Osteocyte (in vitro differentiated cells): Measurements from ENCODE around the gene F10. TPM values are rescaled to one million over a fixed set of nuclear protein-coding genes. Genes with fewer than 3 reads are reported as not detected.

Experiments
- DNase-seq: peaks from one replicate; pipeline ENCODE4 v3.0.0; 2021; ENCODE audit warnings: mixed read lengths; ENCODE audit not compliant: unreplicated experiment; ENCODE audit errors: extremely low spot score
- H3K27ac Mint-ChIP-seq: one replicate; pipeline ENCODE4 v1.8.0; 2021; ENCODE audit warnings: mild to moderate bottlenecking, mixed read lengths; ENCODE audit not compliant: unreplicated experiment
- H3K27me3 Mint-ChIP-seq: one replicate; pipeline ENCODE4 v1.8.0; 2021; ENCODE audit warnings: mixed read lengths; ENCODE audit not compliant: unreplicated experiment
- H3K36me3 Mint-ChIP-seq: one replicate; pipeline ENCODE4 v1.8.0; 2021; ENCODE audit warnings: mixed read lengths; ENCODE audit not compliant: unreplicated experiment
- H3K4me1 Mint-ChIP-seq: one replicate; pipeline ENCODE4 v1.8.0; 2021; ENCODE audit warnings: mixed read lengths; ENCODE audit not compliant: unreplicated experiment
- H3K4me3 Mint-ChIP-seq: one replicate; pipeline ENCODE4 v1.8.0; 2021; ENCODE audit warnings: mild to moderate bottlenecking, moderate library complexity, mixed read lengths; ENCODE audit not compliant: unreplicated experiment
- H3K9me3 Mint-ChIP-seq: one replicate; pipeline ENCODE4 v1.8.0; 2021; ENCODE audit warnings: mixed read lengths; ENCODE audit not compliant: unreplicated experiment
- total RNA-seq: library from RNA; stranded (reverse); gene quantifications from 2 replicates; pipeline ENCODE4 v1.2.1, GENCODE V29; 2021
- TF ChIP-seq, protein P1 (sequence below): fragments of 200-600 bp; sonication (generic); IDR thresholded peaks from 2 replicates; pipeline ENCODE4 v1.5.0; 2021; ENCODE audit warnings: antibody characterized with exemption, mild to moderate bottlenecking, moderate library complexity

F10 gene
- total RNA-seq, 1 donor from 2014 or later, result 1.8 TPM

DNA sequence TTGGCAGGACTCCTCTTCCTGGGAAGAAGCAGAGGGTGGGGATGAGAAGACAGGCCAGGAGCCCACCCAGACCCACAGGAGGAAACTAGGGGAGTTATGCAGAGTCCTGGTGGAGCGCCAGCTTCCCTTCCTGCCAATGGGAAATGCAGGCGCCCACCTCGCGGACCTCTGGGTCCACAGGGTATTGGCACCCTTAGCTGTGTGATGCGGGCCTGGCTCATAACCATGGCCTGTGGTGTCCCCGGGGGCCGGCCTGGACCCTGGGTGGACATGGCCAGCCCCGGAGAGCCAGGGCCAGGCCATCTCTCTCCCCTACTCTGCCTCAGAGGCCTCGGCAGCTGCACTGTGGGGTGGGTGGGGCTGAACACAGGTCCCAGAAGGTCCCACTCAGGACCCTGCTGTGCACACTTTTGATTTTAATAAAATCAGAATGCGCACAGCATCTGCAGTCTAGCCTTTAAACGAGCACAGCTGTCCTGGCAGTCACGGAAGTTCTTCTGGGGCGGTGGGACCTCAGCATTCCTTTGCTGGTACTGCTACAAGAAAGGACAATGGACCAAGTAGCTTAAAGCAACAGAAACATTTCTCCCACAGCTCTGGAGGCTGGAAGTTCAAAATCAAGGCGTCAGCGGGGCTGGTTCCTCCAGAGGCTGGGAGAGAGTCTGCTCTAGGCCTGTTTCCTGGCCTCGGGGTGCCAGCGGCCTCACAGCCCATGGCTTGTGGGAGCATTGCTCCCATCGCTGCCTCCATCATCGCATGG lies 1.8 kb downstream of the F10 start:
- Mint-ChIP-seq H3K36me3 (no peaks in the 10 kb centered on the region), H3K27me3 (peaks cover 10% of the 10 kb centered on the region), H3K9me3 (no peaks in the 10 kb centered on the region), H3K27ac (no peak overlapping the region), H3K4me1 (peaks cover 13% of the 10 kb centered on the region), H3K4me3 (no peak overlapping the region)
- TF ChIP-seq, protein P1, sequence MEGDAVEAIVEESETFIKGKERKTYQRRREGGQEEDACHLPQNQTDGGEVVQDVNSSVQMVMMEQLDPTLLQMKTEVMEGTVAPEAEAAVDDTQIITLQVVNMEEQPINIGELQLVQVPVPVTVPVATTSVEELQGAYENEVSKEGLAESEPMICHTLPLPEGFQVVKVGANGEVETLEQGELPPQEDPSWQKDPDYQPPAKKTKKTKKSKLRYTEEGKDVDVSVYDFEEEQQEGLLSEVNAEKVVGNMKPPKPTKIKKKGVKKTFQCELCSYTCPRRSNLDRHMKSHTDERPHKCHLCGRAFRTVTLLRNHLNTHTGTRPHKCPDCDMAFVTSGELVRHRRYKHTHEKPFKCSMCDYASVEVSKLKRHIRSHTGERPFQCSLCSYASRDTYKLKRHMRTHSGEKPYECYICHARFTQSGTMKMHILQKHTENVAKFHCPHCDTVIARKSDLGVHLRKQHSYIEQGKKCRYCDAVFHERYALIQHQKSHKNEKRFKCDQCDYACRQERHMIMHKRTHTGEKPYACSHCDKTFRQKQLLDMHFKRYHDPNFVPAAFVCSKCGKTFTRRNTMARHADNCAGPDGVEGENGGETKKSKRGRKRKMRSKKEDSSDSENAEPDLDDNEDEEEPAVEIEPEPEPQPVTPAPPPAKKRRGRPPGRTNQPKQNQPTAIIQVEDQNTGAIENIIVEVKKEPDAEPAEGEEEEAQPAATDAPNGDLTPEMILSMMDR, result no peak
- DNase-seq, result peak; percentile 77

DNA sequence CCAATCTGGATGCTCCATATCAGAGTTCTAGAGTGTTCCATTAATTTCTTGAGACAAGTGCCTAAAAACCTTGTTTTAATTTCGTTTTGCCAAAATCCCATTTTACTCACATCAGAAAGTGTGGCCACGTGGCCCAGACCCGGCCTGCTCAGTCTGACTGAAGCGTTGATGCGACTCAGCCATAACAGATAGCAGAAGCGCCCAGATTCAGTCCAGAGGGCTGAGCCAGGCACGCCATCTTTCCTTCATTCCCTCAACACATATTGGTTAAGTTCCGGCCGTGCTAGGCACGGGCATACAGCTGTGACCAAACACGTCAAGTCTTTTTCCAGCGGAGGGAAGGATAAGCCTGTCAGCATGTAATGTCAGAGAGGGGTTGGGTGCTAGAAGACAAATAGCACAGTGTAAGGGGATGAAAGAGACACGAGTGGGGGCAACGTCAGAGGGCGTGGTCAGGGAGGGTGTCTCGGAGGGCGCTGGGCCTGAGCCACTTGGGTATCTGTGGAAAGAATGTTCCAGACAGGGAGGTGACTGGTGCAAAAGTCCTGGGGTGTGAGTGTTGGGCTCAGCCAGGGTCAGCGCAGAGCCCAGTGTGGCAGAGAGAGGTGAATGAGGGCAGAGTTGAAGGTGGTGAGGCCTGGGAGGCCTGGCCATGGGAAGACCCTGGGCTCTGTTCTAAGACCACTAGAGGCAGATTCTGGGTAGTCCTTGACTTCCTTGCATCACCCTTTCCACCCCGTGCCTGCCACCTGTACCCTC lies 3.1 kb downstream of the F10 start:
- Mint-ChIP-seq H3K36me3 (no peaks in the 10 kb centered on the region), H3K27me3 (peaks cover 12% of the 10 kb centered on the region), H3K4me1 (peaks cover 13% of the 10 kb centered on the region), H3K27ac (no peak overlapping the region), H3K9me3 (no peaks in the 10 kb centered on the region), H3K4me3 (no peak overlapping the region)
- DNase-seq, result peak; percentile 75
- TF ChIP-seq, protein P1, result no peak

DNA sequence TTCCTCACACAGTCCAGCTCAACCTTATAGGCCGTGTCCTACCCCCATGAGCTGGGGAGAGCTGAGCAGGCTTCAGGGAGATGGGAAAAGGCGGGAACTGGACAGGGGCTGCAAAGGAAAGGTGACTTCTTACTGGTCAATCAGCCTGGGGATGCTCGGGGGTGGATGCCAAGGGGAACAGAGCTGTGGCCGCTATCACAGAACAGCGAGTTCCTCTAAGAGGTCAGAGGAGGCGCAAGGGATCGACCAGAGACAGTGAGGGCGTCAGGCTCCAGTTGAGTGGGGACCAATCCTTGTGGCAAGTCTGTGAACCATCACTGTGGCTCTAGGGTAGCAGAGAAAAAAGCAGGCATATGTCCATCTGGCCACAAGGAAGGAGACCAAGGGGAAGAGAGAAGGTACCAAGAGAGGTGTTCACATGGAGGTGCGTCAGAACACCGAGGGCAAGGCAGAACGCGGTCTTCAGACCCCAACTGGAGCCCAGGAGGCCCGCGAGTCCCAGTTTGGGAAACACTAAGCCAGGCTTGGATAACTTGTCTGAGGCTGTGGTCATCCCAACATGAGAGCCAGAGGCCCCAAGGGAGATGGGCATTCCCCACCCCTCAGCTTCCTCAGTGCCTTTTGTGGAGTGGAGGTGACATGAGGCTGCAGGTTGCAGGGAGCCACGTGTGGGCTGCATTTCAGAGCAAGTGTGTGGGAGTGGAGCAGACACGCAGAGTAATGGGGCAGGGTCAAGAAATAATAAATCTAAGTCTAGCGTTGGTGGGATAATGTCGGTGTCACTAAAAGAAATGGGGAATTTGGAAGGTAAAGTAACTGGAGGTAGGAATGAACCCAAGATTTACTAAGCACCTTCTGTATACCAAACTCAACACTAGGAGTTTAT lies 3.9 kb downstream of the F10 start:
- Mint-ChIP-seq H3K4me3 (no peak overlapping the region), H3K27me3 (peaks cover 20% of the 10 kb centered on the region), H3K27ac (no peak overlapping the region), H3K36me3 (no peaks in the 10 kb centered on the region), H3K9me3 (no peaks in the 10 kb centered on the region), H3K4me1 (peaks cover 13% of the 10 kb centered on the region)
- TF ChIP-seq, protein P1, result no peak
- peak; percentile 75 for DNase-seq

DNA sequence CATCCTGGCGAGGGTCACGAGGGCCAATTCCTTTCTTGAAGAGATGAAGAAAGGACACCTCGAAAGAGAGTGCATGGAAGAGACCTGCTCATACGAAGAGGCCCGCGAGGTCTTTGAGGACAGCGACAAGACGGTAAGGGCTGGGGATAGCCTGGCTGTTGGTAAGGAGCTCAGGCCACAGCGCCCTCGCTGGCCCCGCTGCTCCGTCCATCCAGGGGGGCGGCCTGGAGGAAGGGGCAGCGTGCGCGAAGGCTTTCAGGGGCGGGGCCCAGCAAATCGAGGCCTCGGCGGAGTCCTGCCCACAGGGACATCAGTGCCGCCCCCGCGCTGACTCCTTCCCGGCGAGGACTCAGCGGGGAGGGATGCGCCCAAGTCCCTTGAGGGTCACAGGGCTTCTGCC lies 6.9 kb downstream of the F10 start:
- H3K36me3 Mint-ChIP-seq, result no peaks in the 10 kb centered on the region
- TF ChIP-seq, protein P1, result no peak
- no peak overlapping the region for H3K4me3 Mint-ChIP-seq
- no peaks in the 10 kb centered on the region for H3K4me1 Mint-ChIP-seq
- DNase-seq, result peak; percentile 80
- H3K9me3 Mint-ChIP-seq, result no peaks in the 10 kb centered on the region
- H3K27me3 Mint-ChIP-seq, result peaks cover 47% of the 10 kb centered on the region
- no peak overlapping the region for H3K27ac Mint-ChIP-seq
